ENCODE data around the gene PHETA1.
"Not testable (repeated sequence)": the region's sequence is repeated elsewhere in the genome, so short reads cannot be mapped to it uniquely, and the experiment has no call there.

The PHETA1 gene

GRCh38 chr12:111337371-111337770 lies 31.5 kb downstream of the PHETA1 start:
- no peaks in the 10 kb centered on the region for H3K9me2 ChIP-seq (replicated peaks; ENCODE audit: low read depth, low read length)
- H3K4me2 ChIP-seq (ENCODE audit: low read depth, low read length, poor library complexity, severe bottlenecking) = no peak overlapping the region
- H3K4me1 ChIP-seq (ENCODE audit: insufficient read depth, low read length, poor library complexity, severe bottlenecking) = no peaks in the 10 kb centered on the region
- no peak overlapping the region for H3K9ac ChIP-seq (ENCODE audit: low read depth, low read length, poor library complexity, severe bottlenecking)
- TF ChIP-seq CTCF (conservative IDR thresholded peaks at IDR 0.05; ENCODE audit: low read length) (no peak), EZH2phosphoT487 (IDR thresholded peaks at IDR 0.05; ENCODE audit: borderline replicate concordance) (no peak)
- H3F3A ChIP-seq (ENCODE audit: low read depth) = no peaks in the 10 kb centered on the region
- no peaks in the 10 kb centered on the region for H3K27me3 ChIP-seq (ENCODE audit: insufficient read depth, low read length, poor library complexity, severe bottlenecking)
- H3K4me3 ChIP-seq (ENCODE audit: low read length, poor library complexity, severe bottlenecking) = no peak overlapping the region
- H3K9me3 ChIP-seq (ENCODE audit: insufficient read depth, low read depth, low read length) = no peaks in the 10 kb centered on the region
- H2AFZ ChIP-seq (ENCODE audit: low read length) = no peak overlapping the region
- H3K36me3 ChIP-seq (ENCODE audit: insufficient read depth, low read length) = no peaks in the 10 kb centered on the region
- no peaks in the 10 kb centered on the region for H3K79me2 ChIP-seq (ENCODE audit: insufficient read depth, low read length)
- no peaks in the 10 kb centered on the region for H4K20me1 ChIP-seq (ENCODE audit: insufficient read depth, low read length, poor library complexity, severe bottlenecking)

GRCh38 chr12:111336411-111336810 lies 32.5 kb downstream of the PHETA1 start:
- H2AFZ ChIP-seq (ENCODE audit: low read length); H3K9ac ChIP-seq (ENCODE audit: low read depth, low read length, poor library complexity, severe bottlenecking); H3F3A ChIP-seq (ENCODE audit: low read depth); H4K20me1 ChIP-seq (ENCODE audit: insufficient read depth, low read length, poor library complexity, severe bottlenecking); H3K4me1 ChIP-seq (ENCODE audit: insufficient read depth, low read length, poor library complexity, severe bottlenecking); H3K27me3 ChIP-seq (ENCODE audit: insufficient read depth, low read length, poor library complexity, severe bottlenecking); H3K79me2 ChIP-seq (ENCODE audit: insufficient read depth, low read length); H3K4me2 ChIP-seq (ENCODE audit: low read depth, low read length, poor library complexity, severe bottlenecking); H3K9me3 ChIP-seq (ENCODE audit: insufficient read depth, low read depth, low read length); H3K4me3 ChIP-seq (ENCODE audit: low read length, poor library complexity, severe bottlenecking); H3K9me2 ChIP-seq (replicated peaks; ENCODE audit: low read depth, low read length); H3K36me3 ChIP-seq (ENCODE audit: insufficient read depth, low read length): not testable (repeated sequence)

GRCh38 chr12:111335811-111336210 lies 33.1 kb downstream of the PHETA1 start:
- Histone ChIP-seq H3K9ac (ENCODE audit: low read depth, low read length, poor library complexity, severe bottlenecking) (no peak overlapping the region), H3F3A (ENCODE audit: low read depth) (no peaks in the 10 kb centered on the region), H3K9me2 (replicated peaks; ENCODE audit: low read depth, low read length) (no peaks in the 10 kb centered on the region), H3K27me3 (ENCODE audit: insufficient read depth, low read length, poor library complexity, severe bottlenecking) (no peaks in the 10 kb centered on the region), H3K4me2 (ENCODE audit: low read depth, low read length, poor library complexity, severe bottlenecking) (no peak overlapping the region), H3K4me3 (ENCODE audit: low read length, poor library complexity, severe bottlenecking) (no peak overlapping the region), H3K9me3 (ENCODE audit: insufficient read depth, low read depth, low read length) (no peaks in the 10 kb centered on the region), H4K20me1 (ENCODE audit: insufficient read depth, low read length, poor library complexity, severe bottlenecking) (no peaks in the 10 kb centered on the region), H3K4me1 (ENCODE audit: insufficient read depth, low read length, poor library complexity, severe bottlenecking) (no peaks in the 10 kb centered on the region), H2AFZ (ENCODE audit: low read length) (no peak overlapping the region), H3K79me2 (ENCODE audit: insufficient read depth, low read length) (no peaks in the 10 kb centered on the region), H3K36me3 (ENCODE audit: insufficient read depth, low read length) (no peaks in the 10 kb centered on the region)
- TF ChIP-seq EZH2phosphoT487 (IDR thresholded peaks at IDR 0.05; ENCODE audit: borderline replicate concordance) (no peak), CTCF (conservative IDR thresholded peaks at IDR 0.05; ENCODE audit: low read length) (no peak)

GRCh38 chr12:111335301-111335700 lies 33.6 kb downstream of the PHETA1 start:
- not testable (repeated sequence) for H3K4me3 ChIP-seq (ENCODE audit: low read length, poor library complexity, severe bottlenecking); H3K9me3 ChIP-seq (ENCODE audit: insufficient read depth, low read depth, low read length); H3K4me2 ChIP-seq (ENCODE audit: low read depth, low read length, poor library complexity, severe bottlenecking); H3K4me1 ChIP-seq (ENCODE audit: insufficient read depth, low read length, poor library complexity, severe bottlenecking); H2AFZ ChIP-seq (ENCODE audit: low read length); H3F3A ChIP-seq (ENCODE audit: low read depth); H3K9me2 ChIP-seq (replicated peaks; ENCODE audit: low read depth, low read length); H4K20me1 ChIP-seq (ENCODE audit: insufficient read depth, low read length, poor library complexity, severe bottlenecking); H3K79me2 ChIP-seq (ENCODE audit: insufficient read depth, low read length); H3K27me3 ChIP-seq (ENCODE audit: insufficient read depth, low read length, poor library complexity, severe bottlenecking); H3K36me3 ChIP-seq (ENCODE audit: insufficient read depth, low read length); H3K9ac ChIP-seq (ENCODE audit: low read depth, low read length, poor library complexity, severe bottlenecking)

Measured in Loucy (cell line).